ENCODE data around the gene CEP164.

The CEP164 gene

DNA sequence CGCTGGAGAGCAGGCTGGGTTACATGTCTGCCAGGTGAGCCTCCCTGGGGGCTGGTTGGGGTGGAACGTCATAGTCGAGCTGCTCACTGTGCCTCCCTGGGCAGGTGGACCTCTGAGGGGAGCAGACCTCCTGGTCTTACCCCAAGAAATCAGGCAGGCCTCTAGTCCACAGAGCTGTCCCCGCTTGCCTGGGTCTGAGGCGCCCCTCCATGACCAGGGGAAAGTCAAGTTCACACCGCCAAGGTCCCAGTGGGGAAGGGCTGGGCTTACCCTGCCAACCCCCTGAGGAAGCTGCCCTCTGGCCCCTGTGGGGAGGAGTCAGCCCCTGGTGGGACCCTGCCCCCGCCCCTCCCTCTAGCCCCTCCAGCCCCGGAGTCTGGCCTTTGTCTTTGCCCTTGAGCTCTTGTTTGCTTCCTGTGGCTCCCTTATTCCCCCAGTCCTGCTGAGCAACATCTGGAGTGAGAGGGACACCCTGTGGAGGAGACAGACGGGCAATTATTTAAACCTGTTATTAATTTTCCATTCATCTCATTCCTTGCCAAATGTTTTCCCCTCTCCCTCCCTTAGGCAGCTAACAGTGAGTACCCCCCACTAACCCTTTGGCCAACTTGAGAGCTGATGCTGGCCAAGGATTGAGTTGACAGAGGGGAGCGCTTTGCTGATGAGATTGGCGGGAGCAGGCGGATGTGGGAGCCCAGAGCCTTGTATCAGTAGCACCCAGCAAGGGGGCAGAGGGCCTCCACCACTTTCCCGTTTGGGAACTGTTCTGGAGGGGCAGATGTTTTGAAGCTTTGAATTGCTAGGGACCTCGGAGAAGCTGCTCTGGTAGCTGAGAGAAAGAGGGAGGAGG is 83.4 kb downstream of the CEP164 start:
- no peaks in the 10 kb centered on the region for H3K4me1 ChIP-seq (ENCODE audit: control insufficient read depth, insufficient read depth, low read length)
- H3K4me3 ChIP-seq (ENCODE audit: low read length), result no peak overlapping the region
- no peak overlapping the region for H3K27ac ChIP-seq (ENCODE audit: low read depth, low read length)
- H3K9ac ChIP-seq (ENCODE audit: low read length), result no peak overlapping the region
- no peaks in the 10 kb centered on the region for H3K27me3 ChIP-seq (ENCODE audit: control insufficient read depth, insufficient read depth, low read length)
- H3K36me3 ChIP-seq (ENCODE audit: control insufficient read depth, insufficient read depth, low read length), result peaks cover 18% of the 10 kb centered on the region

DNA sequence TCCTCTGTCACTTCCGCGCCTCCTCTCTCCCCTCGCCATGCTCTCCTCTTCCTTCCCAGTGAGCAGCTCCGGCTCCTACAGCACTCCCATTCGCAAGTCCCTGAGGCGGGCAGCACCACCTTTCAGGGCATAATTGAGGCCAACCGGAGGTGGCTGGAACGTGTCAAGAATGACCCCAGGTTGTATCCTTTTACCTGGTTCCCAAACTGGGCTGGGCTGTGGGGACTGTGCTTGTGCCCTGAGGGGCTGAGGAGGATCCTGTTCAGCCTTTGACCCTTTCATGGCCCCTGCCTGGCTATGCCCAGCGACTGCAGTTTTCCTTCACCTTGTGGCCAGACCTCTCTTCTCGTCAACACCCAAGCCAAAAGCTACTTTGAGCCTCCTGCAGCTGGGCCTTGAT is 84.1 kb downstream of the CEP164 start:
- H3K36me3 ChIP-seq (ENCODE audit: control insufficient read depth, insufficient read depth, low read length), result peaks cover 18% of the 10 kb centered on the region
- no peaks in the 10 kb centered on the region for H3K27me3 ChIP-seq (ENCODE audit: control insufficient read depth, insufficient read depth, low read length)
- H3K4me3 ChIP-seq (ENCODE audit: low read length), result no peak overlapping the region
- H3K27ac ChIP-seq (ENCODE audit: low read depth, low read length), result no peak overlapping the region
- H3K4me1 ChIP-seq (ENCODE audit: control insufficient read depth, insufficient read depth, low read length), result no peaks in the 10 kb centered on the region
- H3K9ac ChIP-seq (ENCODE audit: low read length), result no peak overlapping the region

DNA sequence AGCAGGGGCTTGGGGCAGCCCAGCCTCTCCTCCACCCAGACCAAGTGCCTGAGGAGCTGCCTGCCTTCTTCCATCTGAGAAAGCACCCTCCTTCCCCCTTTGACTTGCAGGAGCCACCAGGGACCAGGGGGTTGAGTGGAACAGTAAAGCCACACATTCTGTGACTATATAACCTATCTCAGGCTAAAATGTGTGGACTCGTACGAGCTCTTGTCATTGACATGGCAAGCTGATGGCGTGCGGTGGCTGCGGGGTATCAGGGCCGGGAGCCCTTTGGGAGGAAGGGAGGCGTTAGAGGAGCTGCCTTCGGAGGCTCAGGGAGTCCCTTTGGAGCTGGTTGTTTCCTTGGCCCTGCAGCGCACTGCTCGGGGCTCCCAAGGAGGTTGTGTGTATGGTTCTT is 84.5 kb downstream of the CEP164 start:
- Histone ChIP-seq H3K27ac (ENCODE audit: low read depth, low read length) (no peak overlapping the region), H3K36me3 (ENCODE audit: control insufficient read depth, insufficient read depth, low read length) (peaks cover 18% of the 10 kb centered on the region), H3K4me3 (ENCODE audit: low read length) (no peak overlapping the region), H3K9ac (ENCODE audit: low read length) (no peak overlapping the region), H3K27me3 (ENCODE audit: control insufficient read depth, insufficient read depth, low read length) (no peaks in the 10 kb centered on the region), H3K4me1 (ENCODE audit: control insufficient read depth, insufficient read depth, low read length) (no peaks in the 10 kb centered on the region)

DNA sequence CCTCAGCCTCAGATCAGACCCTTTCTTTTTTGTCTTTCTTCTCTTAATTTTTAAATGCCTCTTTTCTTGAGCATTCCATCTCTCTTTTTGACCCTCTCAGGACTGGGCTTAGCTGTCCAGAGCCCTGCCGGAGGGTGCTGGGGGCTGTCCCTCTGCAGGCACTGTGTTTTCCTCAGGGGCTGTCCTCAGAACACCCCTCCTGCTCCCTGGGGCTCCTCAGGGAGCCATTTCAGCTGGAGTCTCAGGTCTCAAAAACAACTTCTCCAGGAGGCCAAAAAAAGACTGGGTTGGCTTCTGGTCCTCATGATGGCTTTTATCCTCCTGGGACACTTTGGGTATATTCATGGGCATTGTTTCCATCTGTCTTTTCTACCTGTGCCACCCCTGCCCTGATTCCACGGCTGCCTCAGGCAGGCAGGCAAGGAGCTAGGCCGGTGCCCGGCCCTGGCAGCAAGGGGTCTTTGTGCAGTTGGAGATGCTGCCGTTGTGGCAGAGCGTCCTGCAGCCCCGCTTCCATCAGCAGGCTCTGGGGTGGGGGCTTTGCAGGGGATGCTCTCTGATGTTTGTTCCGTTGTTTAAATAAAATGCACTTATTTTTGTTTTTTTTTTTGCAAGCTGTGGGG is 85.1 kb downstream of the CEP164 start:
- peaks cover 18% of the 10 kb centered on the region for H3K36me3 ChIP-seq (ENCODE audit: control insufficient read depth, insufficient read depth, low read length)

DNA sequence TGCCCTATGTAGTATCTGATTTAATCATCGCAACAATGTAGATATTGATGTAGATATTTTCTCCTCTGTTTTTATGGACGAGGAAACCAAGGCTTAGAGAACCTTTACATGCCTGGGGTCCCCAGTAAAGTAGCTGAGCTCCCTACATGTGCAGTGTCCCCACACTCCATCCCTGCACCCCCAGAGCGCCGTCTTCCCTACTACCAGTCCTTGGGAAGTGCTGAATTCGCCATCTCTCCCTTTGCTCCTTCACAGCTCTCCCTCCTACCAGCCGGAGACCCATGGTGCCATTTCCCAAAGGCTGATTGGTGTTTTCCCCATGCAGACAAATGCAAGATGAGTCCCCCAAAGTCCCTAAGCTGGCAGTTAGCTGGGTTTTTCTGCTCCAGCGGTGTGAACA is 86.0 kb downstream of the CEP164 start:
- peaks cover 15% of the 10 kb centered on the region for H3K36me3 ChIP-seq (ENCODE audit: control insufficient read depth, insufficient read depth, low read length)
- H3K9ac ChIP-seq (ENCODE audit: low read length), result no peak overlapping the region
- H3K4me1 ChIP-seq (ENCODE audit: control insufficient read depth, insufficient read depth, low read length), result no peaks in the 10 kb centered on the region
- H3K27ac ChIP-seq (ENCODE audit: low read depth, low read length), result no peak overlapping the region
- H3K27me3 ChIP-seq (ENCODE audit: control insufficient read depth, insufficient read depth, low read length), result no peaks in the 10 kb centered on the region
- H3K4me3 ChIP-seq (ENCODE audit: low read length), result no peak overlapping the region

More for the DNA sequence above, 85.1 kb downstream of the CEP164 start:
- no peaks in the 10 kb centered on the region for H3K27me3 ChIP-seq (ENCODE audit: control insufficient read depth, insufficient read depth, low read length)
- H3K9ac ChIP-seq (ENCODE audit: low read length), result no peak overlapping the region
- no peak overlapping the region for H3K4me3 ChIP-seq (ENCODE audit: low read length)
- no peak overlapping the region for H3K27ac ChIP-seq (ENCODE audit: low read depth, low read length)
- no peaks in the 10 kb centered on the region for H3K4me1 ChIP-seq (ENCODE audit: control insufficient read depth, insufficient read depth, low read length)

DNA sequence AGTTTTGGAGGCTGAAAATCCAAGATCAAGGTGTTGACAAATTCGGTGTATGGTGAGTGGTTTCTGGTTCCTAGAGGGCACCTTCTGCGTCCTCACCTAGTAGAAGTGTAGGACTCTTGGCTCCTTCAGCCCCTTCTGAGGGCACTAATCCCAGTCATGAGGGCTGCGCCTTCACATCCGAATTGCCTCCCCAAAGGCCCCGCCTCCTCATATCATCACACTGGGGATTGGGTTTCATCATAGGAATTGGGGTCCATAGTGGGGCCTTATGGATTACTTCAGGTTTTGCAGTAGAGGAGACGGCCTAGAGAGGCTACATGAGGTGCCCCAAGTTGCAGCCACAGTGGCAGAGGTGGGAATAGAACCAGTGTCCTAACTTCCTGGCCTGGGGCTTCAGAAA is 87.1 kb downstream of the CEP164 start:
- Histone ChIP-seq H3K4me3 (ENCODE audit: low read length) (no peak overlapping the region), H3K36me3 (ENCODE audit: control insufficient read depth, insufficient read depth, low read length) (peaks cover 8% of the 10 kb centered on the region), H3K27me3 (ENCODE audit: control insufficient read depth, insufficient read depth, low read length) (no peaks in the 10 kb centered on the region), H3K4me1 (ENCODE audit: control insufficient read depth, insufficient read depth, low read length) (no peaks in the 10 kb centered on the region), H3K9ac (ENCODE audit: low read length) (no peak overlapping the region), H3K27ac (ENCODE audit: low read depth, low read length) (no peak overlapping the region)

DNA sequence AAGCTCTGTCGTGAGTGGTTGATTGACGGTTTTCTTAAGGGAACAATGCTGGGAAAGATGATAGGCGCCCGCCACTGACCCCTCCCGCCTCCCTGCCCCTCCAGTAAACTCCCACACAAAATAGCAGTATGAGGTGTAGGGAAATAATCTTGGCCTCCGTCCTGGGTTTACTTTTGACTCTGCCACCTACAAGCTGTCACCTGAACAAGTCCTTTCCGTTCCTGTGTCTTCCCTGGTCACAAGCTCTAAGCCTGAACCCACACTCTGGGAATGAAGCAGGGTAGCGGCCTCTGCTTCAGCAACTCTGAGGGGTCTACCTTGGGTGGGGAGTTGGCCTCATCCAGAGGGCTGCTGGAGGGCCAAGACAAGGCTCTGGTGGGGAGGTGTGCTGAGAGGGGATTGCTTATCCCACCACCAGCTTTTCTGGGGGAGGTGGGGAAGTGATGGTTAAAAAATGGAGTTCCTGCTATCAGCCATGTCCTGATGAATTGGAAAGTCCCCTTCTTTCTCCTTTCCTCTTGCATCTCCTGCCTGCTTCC is 87.8 kb downstream of the CEP164 start:
- no peak overlapping the region for H3K9ac ChIP-seq (ENCODE audit: low read length)
- no peaks in the 10 kb centered on the region for H3K27me3 ChIP-seq (ENCODE audit: control insufficient read depth, insufficient read depth, low read length)
- no peak overlapping the region for H3K27ac ChIP-seq (ENCODE audit: low read depth, low read length)
- no peak overlapping the region for H3K4me3 ChIP-seq (ENCODE audit: low read length)
- no peaks in the 10 kb centered on the region for H3K4me1 ChIP-seq (ENCODE audit: control insufficient read depth, insufficient read depth, low read length)
- peaks cover 5% of the 10 kb centered on the region for H3K36me3 ChIP-seq (ENCODE audit: control insufficient read depth, insufficient read depth, low read length)

DNA sequence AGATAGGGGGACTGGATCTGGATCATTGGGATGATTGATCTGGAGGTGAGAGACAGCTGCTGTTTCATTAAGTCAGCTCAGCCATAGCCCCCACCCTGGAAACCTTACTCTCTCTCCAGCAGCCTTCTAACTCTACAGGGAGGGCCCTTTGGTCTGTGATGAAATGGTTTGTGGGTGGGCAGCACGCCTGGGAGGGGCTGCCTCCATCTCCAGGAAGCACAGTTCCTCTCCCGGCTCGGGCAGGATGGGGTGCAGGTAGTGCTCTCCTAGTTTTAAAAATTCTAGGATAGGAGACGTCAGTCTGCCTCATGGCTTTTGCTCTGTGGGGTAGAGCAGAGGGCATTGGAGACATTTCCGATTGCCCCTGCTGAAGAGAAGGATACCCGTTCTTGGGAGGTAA is 89.7 kb downstream of the CEP164 start:
- no peak overlapping the region for H3K27ac ChIP-seq (ENCODE audit: low read depth, low read length)
- no peaks in the 10 kb centered on the region for H3K4me1 ChIP-seq (ENCODE audit: control insufficient read depth, insufficient read depth, low read length)
- no peak overlapping the region for H3K9ac ChIP-seq (ENCODE audit: low read length)
- H3K4me3 ChIP-seq (ENCODE audit: low read length), result no peak overlapping the region
- no peaks in the 10 kb centered on the region for H3K36me3 ChIP-seq (ENCODE audit: control insufficient read depth, insufficient read depth, low read length)
- no peaks in the 10 kb centered on the region for H3K27me3 ChIP-seq (ENCODE audit: control insufficient read depth, insufficient read depth, low read length)

DNA sequence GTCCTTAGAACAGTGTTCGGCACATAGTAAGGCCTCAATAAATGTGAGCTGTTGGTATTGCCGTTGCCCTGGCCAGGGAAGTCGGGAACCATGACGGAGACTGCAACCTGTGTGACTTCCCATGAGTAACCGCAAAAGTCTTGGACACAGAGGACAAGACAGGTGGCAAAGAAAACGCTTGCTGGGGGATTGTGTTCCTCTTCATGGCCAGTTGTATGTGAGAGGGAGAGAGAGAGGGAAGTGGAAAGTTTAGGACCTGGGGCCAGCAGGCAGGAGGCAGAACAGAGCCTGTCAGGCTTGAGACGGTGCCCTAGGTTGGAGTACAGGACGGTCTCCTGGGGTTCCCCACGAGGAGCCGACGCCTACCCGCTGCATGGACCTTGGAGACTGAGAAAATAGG is 90.2 kb downstream of the CEP164 start:
- Histone ChIP-seq H3K4me1 (ENCODE audit: control insufficient read depth, insufficient read depth, low read length) (no peaks in the 10 kb centered on the region), H3K9ac (ENCODE audit: low read length) (no peak overlapping the region), H3K36me3 (ENCODE audit: control insufficient read depth, insufficient read depth, low read length) (no peaks in the 10 kb centered on the region), H3K27ac (ENCODE audit: low read depth, low read length) (no peak overlapping the region), H3K27me3 (ENCODE audit: control insufficient read depth, insufficient read depth, low read length) (no peaks in the 10 kb centered on the region), H3K4me3 (ENCODE audit: low read length) (no peak overlapping the region)

DNA sequence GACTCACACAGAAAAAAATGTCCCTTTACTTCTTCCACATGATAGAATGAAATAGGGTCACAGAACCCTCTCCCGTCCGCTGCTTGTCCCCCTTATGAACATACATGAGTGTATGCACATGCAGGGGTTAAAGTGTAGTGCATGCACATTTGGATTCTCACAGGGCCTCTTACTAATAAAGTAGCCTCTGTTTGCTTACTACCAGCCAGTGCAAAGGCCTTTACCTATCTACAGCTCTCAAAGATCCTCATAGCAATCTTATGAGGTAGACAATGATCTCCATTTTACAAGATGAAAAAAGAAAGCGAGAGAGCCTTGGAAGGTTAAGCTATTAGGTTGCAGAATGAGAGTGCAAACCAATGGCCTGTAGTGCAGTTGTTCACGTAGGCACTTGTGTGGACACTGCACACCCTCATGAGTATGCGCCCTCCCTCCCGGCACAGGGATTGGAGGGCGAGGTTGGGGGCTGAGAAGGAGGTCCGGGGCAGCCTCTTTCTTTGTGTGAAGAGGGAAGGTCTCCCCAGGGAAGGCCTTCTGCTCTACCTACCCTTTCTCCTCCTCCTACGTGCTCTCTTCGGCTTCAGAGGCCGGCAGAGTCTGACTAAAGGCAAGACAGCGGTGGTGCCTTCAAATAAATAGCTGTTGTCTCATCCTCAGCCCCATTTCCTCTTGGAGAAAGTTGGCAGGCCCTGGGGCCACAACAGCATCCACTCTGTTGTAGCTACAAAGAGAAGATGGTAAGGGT is 91.3 kb downstream of the CEP164 start:
- Histone ChIP-seq H3K4me1 (ENCODE audit: control insufficient read depth, insufficient read depth, low read length) (no peaks in the 10 kb centered on the region), H3K9ac (ENCODE audit: low read length) (no peak overlapping the region), H3K4me3 (ENCODE audit: low read length) (no peak overlapping the region), H3K27ac (ENCODE audit: low read depth, low read length) (no peak overlapping the region), H3K27me3 (ENCODE audit: control insufficient read depth, insufficient read depth, low read length) (no peaks in the 10 kb centered on the region), H3K36me3 (ENCODE audit: control insufficient read depth, insufficient read depth, low read length) (no peaks in the 10 kb centered on the region)

DNA sequence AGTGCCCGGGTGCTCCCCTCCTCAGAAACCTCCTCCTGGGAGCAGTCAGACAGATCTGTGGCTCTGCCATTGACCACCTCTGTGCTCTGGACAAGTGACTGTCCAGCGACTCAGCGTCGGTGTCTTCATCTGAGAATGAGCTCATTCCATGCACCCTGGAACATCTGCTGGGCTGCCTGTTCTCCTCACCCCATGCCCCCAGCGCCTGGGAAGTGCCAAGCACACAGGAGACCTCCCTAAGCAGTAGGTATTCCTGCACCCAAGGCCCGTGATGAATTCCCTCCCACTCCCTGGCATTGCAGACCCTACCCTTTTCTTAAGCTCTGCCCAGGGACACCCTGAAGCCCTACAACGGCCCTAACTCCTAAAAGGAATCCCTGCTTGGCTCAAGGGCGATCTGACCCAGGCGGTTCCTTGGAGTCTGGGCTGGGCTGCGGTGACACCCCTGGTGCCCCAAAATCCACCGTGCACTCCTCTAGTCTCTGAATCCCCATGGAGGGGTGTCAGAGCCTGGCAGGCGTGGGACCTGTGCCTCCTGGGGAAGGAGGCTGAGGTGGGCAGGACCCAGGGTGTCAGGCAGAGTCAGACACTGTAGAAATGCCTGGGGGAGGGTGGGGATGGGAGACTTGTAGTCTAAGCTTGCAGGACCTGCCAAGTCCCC is 92.0 kb downstream of the CEP164 start:
- Histone ChIP-seq H3K9ac (ENCODE audit: low read length) (no peak overlapping the region), H3K36me3 (ENCODE audit: control insufficient read depth, insufficient read depth, low read length) (no peaks in the 10 kb centered on the region), H3K27me3 (ENCODE audit: control insufficient read depth, insufficient read depth, low read length) (no peaks in the 10 kb centered on the region), H3K27ac (ENCODE audit: low read depth, low read length) (no peak overlapping the region), H3K4me3 (ENCODE audit: low read length) (no peak overlapping the region), H3K4me1 (ENCODE audit: control insufficient read depth, insufficient read depth, low read length) (no peaks in the 10 kb centered on the region)

DNA sequence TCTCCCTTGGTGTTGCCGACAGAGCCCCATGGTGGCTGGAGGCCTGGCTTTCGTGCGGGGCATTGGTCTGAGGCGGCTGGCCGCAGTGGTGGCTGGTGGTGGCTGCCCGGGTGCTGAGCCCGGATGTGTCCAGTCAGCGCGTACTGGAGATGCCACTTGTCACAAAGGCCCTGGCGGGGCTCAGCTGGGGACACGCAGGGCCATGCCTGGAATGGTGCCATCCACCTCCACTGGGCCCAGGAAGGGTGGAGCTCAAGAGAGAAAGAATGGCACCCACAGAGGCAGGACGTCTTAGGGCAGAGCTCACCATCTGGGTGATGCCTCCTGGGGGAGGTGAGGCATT is 92.5 kb downstream of the CEP164 start:
- Histone ChIP-seq H3K4me1 (ENCODE audit: control insufficient read depth, insufficient read depth, low read length) (no peaks in the 10 kb centered on the region), H3K27me3 (ENCODE audit: control insufficient read depth, insufficient read depth, low read length) (no peaks in the 10 kb centered on the region)

More for the DNA sequence above, 92.5 kb downstream of the CEP164 start:
- H3K36me3 ChIP-seq (ENCODE audit: control insufficient read depth, insufficient read depth, low read length), result no peaks in the 10 kb centered on the region
- no peak overlapping the region for H3K4me3 ChIP-seq (ENCODE audit: low read length)
- H3K27ac ChIP-seq (ENCODE audit: low read depth, low read length), result no peak overlapping the region
- H3K9ac ChIP-seq (ENCODE audit: low read length), result no peak overlapping the region
